Astrocyte (in vitro differentiated cells and primary cell): ENCODE results near the gene ADAM22. TPM values are rescaled to one million over a fixed set of nuclear protein-coding genes. Genes with fewer than 3 reads are reported as not detected.

Source experiments
- DNase-seq: peaks from one replicate; pipeline ENCODE4 v3.0.0-alpha.2; 2010; ENCODE audit warnings: low read depth
- FAIRE-seq: peaks from 2 replicates; lab custom pipeline; 2011; peaks lifted over from hg19 to GRCh38; lab: Jason Lieb, UNC
- H2AFZ ChIP-seq: 2 replicates; pipeline ENCODE4 v1.6.0; 2012; ENCODE audit warnings: low read depth, low read length, inconsistent platforms
- H3K27ac ChIP-seq: 2 replicates; pipeline ENCODE4 v1.5.1; 2011; ENCODE audit warnings: low read depth, low read length, inconsistent platforms
- H3K27me3 ChIP-seq: 2 replicates; pipeline ENCODE4 v1.6.0; 2011; ENCODE audit warnings: low read length, inconsistent platforms; ENCODE audit not compliant: insufficient read depth
- H3K36me3 ChIP-seq: 2 replicates; pipeline ENCODE4 v1.5.1; 2011; ENCODE audit warnings: low read length, inconsistent platforms; ENCODE audit not compliant: insufficient read depth
- H3K4me1 ChIP-seq: 2 replicates; pipeline ENCODE4 v1.5.1; 2011; ENCODE audit warnings: low read length, inconsistent platforms; ENCODE audit not compliant: insufficient read depth
- H3K4me2 ChIP-seq: 2 replicates; pipeline ENCODE4 v1.6.0; 2012; ENCODE audit warnings: low read length, inconsistent platforms
- H3K4me3 ChIP-seq: 2 replicates; pipeline ENCODE4 v1.5.1; 2011; ENCODE audit warnings: low read depth, mild to moderate bottlenecking, low read length, inconsistent platforms; ENCODE audit not compliant: insufficient read depth
- H3K79me2 ChIP-seq: 2 replicates; pipeline ENCODE4 v1.6.0; 2012; ENCODE audit warnings: mild to moderate bottlenecking, low read length, inconsistent platforms; ENCODE audit not compliant: insufficient read depth
- H3K9ac ChIP-seq: 2 replicates; pipeline ENCODE4 v1.6.0; 2012; ENCODE audit warnings: mild to moderate bottlenecking, low read length, inconsistent platforms
- H3K9me3 ChIP-seq: 2 replicates; pipeline ENCODE4 v1.5.1; 2012; ENCODE audit warnings: low read depth, mild to moderate bottlenecking, low read length, inconsistent platforms; ENCODE audit not compliant: insufficient read depth
- H4K20me1 ChIP-seq: 2 replicates; pipeline ENCODE4 v1.6.0; 2012; ENCODE audit warnings: low read length, inconsistent platforms; ENCODE audit not compliant: insufficient read depth
- H3K27ac Mint-ChIP-seq: one replicate; pipeline ENCODE4 v1.8.0; 2021; ENCODE audit warnings: mild to moderate bottlenecking, mixed read lengths; ENCODE audit not compliant: unreplicated experiment
- H3K27me3 Mint-ChIP-seq: one replicate; pipeline ENCODE4 v1.8.0; 2021; ENCODE audit warnings: low read depth, mixed read lengths; ENCODE audit not compliant: unreplicated experiment
- H3K36me3 Mint-ChIP-seq: one replicate; pipeline ENCODE4 v1.8.0; 2021; ENCODE audit warnings: low read depth, mixed read lengths; ENCODE audit not compliant: unreplicated experiment
- H3K4me1 Mint-ChIP-seq: one replicate; pipeline ENCODE4 v1.8.0; 2021; ENCODE audit warnings: low read depth, mixed read lengths; ENCODE audit not compliant: unreplicated experiment
- H3K4me3 Mint-ChIP-seq: one replicate; pipeline ENCODE4 v1.8.0; 2021; ENCODE audit warnings: mild to moderate bottlenecking, moderate library complexity, mixed read lengths; ENCODE audit not compliant: unreplicated experiment
- H3K9me3 Mint-ChIP-seq: one replicate; pipeline ENCODE4 v1.8.0; 2021; ENCODE audit warnings: mild to moderate bottlenecking, mixed read lengths; ENCODE audit not compliant: unreplicated experiment
- EZH2 ChIP-seq: IDR thresholded peaks from 2 replicates; pipeline ENCODE4 v1.6.1; 2012; ENCODE audit warnings: mild to moderate bottlenecking, low read length, inconsistent platforms; ENCODE audit not compliant: insufficient read depth
- total RNA-seq: library from RNA; stranded (reverse); gene quantifications from 2 replicates; pipeline ENCODE4 v1.2.1, GENCODE V29; 2021
- TF ChIP-seq, protein P1 (sequence below): IDR thresholded peaks from 2 replicates; pipeline ENCODE4 v1.5.1; 2011; ENCODE audit warnings: low read depth, mild to moderate bottlenecking, inconsistent platforms, low read length, moderate library complexity; ENCODE audit not compliant: insufficient read depth

Gene ADAM22
- total RNA-seq, 1 donor from 2014 or later: 1.5 TPM

DNA sequence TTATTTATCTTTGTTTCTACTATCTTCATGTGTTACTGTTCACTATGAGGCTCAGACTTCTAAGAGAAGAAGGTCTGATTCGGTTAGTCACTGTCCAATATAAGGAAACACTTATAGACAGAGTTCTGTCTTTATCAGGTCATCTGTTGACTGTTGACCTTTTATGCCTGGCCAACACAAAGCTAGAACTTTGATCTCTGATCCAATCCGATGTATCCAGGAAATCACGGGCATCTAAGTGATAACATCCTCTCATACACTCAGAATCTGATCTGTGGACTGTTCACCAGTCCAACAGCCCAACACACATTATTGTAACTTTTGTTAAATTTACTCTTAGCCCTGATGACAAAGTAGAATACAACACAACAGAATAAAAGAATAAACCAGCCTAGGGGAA, 171.2 kb downstream of the ADAM22 start:
- Mint-ChIP-seq H3K4me1 (no peaks in the 10 kb centered on the region), H3K9me3 (no peaks in the 10 kb centered on the region), H3K4me3 (no peak overlapping the region), H3K27me3 (no peaks in the 10 kb centered on the region), H3K36me3 (no peaks in the 10 kb centered on the region), H3K27ac (no peak overlapping the region)
- Histone ChIP-seq H3K36me3 (no peaks in the 10 kb centered on the region), H3K27me3 (no peaks in the 10 kb centered on the region), H3K9me3 (no peaks in the 10 kb centered on the region), H3K79me2 (no peaks in the 10 kb centered on the region), H3K4me3 (no peak overlapping the region), H3K4me1 (no peaks in the 10 kb centered on the region), H3K4me2 (no peak overlapping the region), H2AFZ (no peak overlapping the region), H3K27ac (no peak overlapping the region), H3K9ac (no peak overlapping the region), H4K20me1 (no peaks in the 10 kb centered on the region)
- TF ChIP-seq, protein P1, sequence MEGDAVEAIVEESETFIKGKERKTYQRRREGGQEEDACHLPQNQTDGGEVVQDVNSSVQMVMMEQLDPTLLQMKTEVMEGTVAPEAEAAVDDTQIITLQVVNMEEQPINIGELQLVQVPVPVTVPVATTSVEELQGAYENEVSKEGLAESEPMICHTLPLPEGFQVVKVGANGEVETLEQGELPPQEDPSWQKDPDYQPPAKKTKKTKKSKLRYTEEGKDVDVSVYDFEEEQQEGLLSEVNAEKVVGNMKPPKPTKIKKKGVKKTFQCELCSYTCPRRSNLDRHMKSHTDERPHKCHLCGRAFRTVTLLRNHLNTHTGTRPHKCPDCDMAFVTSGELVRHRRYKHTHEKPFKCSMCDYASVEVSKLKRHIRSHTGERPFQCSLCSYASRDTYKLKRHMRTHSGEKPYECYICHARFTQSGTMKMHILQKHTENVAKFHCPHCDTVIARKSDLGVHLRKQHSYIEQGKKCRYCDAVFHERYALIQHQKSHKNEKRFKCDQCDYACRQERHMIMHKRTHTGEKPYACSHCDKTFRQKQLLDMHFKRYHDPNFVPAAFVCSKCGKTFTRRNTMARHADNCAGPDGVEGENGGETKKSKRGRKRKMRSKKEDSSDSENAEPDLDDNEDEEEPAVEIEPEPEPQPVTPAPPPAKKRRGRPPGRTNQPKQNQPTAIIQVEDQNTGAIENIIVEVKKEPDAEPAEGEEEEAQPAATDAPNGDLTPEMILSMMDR: no peak
- TF ChIP-seq EZH2: no peak
- no peak for DNase-seq
- FAIRE-seq: no peak

DNA sequence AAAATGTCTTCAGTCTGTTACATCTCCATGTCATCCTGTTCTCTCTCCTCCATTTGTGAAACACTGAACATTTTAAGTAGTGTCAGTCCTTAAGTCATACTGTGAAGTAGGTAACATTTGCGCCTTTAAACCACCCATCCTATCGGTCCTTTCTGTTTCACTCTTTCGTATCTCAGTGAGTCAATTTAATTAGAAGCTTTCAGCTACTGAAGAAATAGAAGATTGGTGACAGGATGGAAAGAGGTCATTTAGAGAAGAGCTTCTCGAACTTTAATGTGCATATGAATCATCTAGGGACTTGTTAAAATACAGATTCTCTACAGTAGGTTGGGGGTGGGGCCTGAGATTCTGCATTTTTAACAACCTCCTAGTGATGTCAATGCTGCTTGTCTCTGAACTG, 172.4 kb downstream of the ADAM22 start:
- no peaks in the 10 kb centered on the region for H3K36me3 ChIP-seq
- no peaks in the 10 kb centered on the region for H3K4me1 Mint-ChIP-seq
- DNase-seq (no peak), FAIRE-seq (no peak)
- no peaks in the 10 kb centered on the region for H3K27me3 ChIP-seq
- no peaks in the 10 kb centered on the region for H3K4me1 ChIP-seq
- no peaks in the 10 kb centered on the region for H3K36me3 Mint-ChIP-seq
- H3K27ac Mint-ChIP-seq: no peak overlapping the region
- no peaks in the 10 kb centered on the region for H4K20me1 ChIP-seq
- no peak overlapping the region for H3K9ac ChIP-seq
- H3K9me3 ChIP-seq: no peaks in the 10 kb centered on the region
- no peaks in the 10 kb centered on the region for H3K27me3 Mint-ChIP-seq
- no peak overlapping the region for H3K27ac ChIP-seq
- TF ChIP-seq EZH2: no peak
- TF ChIP-seq, protein P1: no peak
- H2AFZ ChIP-seq: no peak overlapping the region
- H3K4me2 ChIP-seq: no peak overlapping the region
- H3K4me3 ChIP-seq: no peak overlapping the region
- H3K9me3 Mint-ChIP-seq: no peaks in the 10 kb centered on the region
- H3K79me2 ChIP-seq: no peaks in the 10 kb centered on the region
- no peak overlapping the region for H3K4me3 Mint-ChIP-seq

DNA sequence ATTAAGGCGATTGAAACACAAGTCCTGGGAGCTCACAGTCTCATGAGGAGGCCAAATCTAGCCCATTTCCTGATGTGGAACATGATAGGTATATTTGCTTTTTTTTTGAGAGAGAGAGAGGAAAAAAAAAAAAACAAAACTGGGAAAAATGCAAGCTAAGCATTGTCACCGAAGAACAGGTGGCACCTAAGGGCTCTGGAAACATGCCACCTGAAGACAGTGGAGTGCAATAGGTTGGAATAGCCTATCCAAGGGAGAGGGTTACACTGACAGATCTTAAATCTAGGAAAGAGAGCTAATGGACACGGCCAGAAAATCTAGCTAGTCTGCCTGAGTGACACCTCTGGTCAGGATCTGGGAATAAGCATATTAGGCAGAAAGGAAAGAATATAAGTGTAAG, 175.6 kb downstream of the ADAM22 start:
- Mint-ChIP-seq H3K27me3 (no peaks in the 10 kb centered on the region), H3K9me3 (no peaks in the 10 kb centered on the region), H3K4me1 (no peaks in the 10 kb centered on the region), H3K4me3 (no peak overlapping the region), H3K27ac (no peak overlapping the region), H3K36me3 (no peaks in the 10 kb centered on the region)
- Histone ChIP-seq H3K4me3 (no peak overlapping the region), H4K20me1 (no peaks in the 10 kb centered on the region), H3K9ac (no peak overlapping the region), H3K79me2 (no peaks in the 10 kb centered on the region), H3K9me3 (no peaks in the 10 kb centered on the region), H3K27ac (no peak overlapping the region), H3K36me3 (no peaks in the 10 kb centered on the region), H3K4me2 (no peak overlapping the region), H3K27me3 (no peaks in the 10 kb centered on the region), H2AFZ (no peak overlapping the region), H3K4me1 (no peaks in the 10 kb centered on the region)
- DNase-seq (no peak), FAIRE-seq (no peak)
- TF ChIP-seq, protein P1: no peak
- TF ChIP-seq EZH2: no peak
